ENCODE measurements around the gene AKIRIN1. TPM values are rescaled to one million over a fixed set of nuclear protein-coding genes. Genes with fewer than 3 reads are reported as not detected.
A peak's percentile ranks its signal among the peaks of the same experiment; 100 is the strongest.
"Not testable (repeated sequence)": the region's sequence is repeated elsewhere in the genome, so short reads cannot be mapped to it uniquely, and the experiment has no call there.

AKIRIN1 gene
- polyA plus RNA-seq, 10 donors, result 31.5 to 48.0 (median 39.0) TPM

DNA sequence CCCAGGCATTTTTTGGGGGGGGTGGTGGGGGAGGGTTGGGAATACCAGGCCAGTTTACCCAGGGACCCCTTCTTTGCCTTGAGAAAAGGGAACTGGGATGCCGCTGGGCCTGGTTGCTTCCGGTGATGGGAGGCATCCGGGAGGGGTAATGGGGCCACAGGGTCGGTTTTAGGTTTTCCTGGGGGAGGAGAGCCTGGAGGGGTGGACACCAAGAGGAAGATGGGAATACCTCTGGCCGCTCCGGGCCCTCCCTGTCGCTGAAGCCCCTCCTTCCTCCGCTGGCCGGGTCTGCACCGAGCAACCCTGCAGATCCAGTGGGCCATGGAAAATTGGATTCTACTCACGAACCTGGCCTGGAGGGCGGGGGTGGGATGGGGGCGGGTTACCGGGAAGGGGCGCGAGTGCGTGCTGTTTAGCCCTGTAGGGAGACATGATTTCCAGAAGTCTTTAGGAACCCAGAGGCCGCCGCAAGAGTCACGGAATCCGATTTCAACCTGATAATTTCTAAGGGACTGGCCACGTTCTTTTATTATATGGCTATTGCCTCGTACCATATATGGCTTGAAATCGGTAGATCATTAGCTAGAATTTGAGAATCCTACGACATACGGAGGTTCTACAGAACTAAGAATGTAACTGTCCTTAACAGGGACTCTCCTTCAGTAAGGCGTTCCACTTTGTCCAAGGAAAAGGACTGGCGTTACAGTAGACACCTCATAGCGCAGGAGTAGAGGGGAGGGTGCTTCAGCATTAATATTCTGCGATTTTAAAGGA lies 749 bp downstream of the AKIRIN1 start:
- DNase-seq, result peak; percentile 17 to 76 (median 47)

DNA sequence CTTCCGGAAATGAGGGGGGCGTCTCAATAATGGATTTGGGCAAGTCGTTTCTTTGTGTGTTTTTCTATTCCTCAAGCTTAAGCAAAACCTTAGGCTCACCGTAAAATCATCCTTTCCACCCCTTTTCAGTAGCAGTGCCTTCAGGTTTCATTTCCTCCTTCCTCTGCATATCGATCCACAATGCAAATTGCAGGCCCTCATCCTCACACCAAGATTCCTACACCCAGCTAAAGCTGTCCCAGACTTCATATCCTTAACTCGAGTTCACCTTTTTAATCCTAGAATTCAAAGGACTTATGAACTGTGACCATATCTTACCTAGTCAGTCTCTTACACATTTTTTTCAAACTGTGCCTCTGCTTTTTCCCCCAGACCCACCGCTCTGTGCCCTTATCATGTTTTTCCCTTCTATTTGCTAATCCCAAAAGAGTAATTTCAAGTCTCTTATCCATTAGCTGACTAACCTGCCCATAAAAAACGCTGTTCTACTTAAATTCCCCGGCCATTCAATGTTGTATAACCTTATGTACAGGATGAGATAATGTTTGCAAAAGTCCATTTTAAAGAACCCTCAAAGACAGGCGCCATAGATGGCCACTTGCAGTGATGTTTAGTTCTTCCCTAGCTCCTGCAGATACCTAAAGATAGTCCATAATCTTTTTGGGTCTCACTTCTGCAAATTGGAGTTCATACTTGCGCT lies 1.5 kb downstream of the AKIRIN1 start:
- no peak for DNase-seq

DNA sequence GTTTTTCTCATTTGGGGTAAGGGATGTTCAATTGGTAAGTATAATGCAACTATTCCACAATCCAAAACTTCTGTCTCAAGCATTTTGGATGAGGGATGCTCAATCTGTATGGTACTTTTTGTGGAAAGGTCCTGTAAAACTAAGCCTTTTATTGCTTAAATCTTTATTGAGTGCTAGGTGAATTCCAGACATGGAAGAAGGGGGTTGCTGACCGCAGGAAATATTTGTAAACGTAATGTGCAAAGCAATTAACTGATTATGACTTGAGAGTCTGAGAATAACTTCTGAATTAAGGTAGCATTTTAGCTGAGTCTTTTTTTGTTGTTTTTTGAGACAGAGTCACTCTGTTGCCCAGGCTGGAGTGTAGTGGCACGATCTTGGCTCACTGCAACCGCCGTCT lies 3.1 kb downstream of the AKIRIN1 start:
- DNase-seq, result no peak

DNA sequence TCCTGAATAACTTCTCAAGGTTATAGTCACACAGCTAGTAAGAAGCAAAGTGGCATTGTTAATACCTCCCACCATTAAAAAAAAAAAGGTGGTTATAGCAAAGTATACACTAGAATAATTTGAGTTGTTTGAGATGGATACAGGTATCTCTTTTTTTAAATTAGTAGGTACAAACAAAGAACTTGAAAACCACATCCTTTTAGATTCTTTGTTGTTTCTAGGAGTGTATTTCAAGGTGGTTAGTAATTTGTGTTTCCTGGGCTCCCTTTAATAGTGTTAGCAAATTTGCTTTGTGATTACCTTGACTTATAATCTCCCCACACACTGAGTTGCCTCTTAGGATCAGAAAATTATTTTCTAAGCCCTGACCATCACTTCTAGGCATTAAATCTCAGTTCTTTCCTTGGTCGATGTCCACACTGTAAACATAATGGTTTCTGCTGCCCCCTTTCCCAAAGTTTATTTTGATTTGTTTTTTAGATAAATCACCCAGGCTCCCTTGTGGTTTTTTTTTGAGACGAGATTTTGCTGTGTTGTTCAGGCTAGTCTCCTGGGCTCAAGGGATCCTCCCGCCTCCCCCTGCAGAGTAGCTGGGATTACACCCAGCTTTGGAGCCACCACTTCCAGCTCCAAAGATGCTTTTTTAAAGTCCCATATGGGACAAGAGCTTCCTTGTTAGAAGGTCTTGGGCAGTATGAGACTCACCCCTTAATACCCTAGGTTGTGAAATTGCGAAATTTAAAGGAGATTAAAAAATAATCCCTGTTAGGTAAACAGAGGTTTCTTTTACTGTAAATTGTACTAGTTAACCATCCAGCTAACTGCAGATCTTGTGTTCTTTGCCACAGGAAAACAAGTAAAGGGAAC lies 6.2 kb downstream of the AKIRIN1 start:
- DNase-seq, result no peak

DNA sequence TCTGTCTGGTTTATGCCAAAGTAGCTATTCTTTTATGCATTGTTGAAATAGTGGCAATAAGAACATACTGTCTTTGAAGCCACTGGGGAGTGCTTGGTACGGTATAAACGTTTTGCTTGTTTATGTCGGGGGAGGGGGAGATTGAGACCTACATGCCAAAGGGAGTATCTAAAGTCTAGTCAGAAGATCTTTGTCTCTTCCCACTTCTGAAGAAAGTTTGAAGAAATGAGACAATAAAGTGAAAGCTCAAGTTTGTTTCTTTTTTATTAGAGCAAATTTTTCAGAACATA lies 6.8 kb downstream of the AKIRIN1 start:
- no peak for DNase-seq

DNA sequence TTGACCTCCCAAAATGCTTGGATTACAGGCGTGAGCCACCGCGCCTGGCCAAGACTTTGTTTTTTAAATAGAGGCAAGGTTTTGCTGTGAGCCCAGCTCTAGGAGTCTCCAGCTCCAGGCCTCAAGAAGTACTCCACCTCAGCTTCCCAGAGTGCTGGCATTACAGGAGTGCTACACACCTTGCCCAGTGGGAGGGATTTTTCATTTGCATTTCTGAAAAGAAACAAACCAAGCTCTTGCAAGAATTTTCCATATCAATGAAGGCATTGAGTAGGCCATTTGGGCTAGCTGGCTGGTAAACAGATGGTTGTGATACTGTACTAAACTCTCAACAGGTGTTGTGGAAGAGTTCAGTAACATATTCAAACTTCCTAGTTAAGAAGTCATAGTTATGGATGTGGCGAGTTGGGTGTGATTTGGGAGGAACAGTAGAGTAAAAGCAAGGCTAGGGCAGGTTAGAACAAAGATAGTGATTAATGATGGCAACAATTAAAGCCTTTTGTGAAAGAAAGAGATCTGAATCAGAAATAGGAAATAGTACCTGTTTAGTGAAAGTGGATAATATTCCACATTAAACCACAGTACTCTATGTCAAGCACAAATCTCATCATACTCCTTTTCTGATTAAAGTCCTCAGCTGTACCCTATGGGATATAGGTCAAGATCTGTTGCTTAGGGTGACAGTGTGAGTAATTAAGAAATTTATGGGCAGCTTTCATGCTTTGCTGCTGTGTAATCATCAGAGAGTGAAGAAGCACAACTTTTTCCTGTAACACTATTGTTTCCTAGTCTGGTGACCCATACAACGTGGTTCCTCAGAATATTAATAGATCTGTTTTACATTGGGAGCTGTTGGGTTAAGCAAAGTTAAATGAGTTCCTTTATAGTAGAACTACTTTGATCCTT lies 10.7 kb downstream of the AKIRIN1 start:
- no peak for DNase-seq

DNA sequence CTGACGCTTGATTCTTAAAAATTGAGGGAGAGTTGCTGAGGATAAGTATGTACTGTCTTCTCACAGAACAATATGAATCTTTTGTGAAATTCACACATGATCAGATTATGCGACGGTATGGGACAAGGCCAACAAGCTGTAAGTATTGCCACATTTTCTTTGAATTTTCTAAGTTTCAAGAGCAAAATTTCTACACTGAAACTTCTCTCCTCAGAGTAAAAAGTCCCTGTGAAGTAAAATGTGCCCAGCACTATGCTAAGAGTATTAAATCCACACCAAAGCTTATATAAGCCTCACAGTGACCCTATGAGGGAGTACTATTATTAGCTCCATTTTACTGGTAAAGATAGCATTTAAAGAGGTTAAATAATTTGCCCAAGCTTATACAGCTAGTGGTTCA lies 12.2 kb downstream of the AKIRIN1 start:
- no peak for DNase-seq

DNA sequence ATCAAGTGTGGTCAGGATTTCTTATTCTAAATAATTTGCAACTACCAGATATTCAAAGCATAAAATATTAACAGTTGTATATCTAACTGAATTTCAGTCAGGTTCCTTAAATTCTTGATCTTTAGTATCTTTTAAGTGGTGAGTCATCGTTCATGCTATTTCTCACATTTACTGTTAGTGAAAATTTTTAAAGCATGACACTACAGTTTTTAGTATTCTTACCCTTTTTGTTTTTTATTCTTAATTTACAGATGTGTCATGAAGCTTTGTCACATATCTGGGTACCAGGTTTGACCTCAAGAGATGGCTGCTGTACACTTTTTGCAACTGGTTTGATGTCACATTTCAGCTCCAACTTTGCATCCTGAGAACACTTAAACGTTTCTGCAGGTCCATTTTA lies 12.7 kb downstream of the AKIRIN1 start:
- no peak for DNase-seq

DNA sequence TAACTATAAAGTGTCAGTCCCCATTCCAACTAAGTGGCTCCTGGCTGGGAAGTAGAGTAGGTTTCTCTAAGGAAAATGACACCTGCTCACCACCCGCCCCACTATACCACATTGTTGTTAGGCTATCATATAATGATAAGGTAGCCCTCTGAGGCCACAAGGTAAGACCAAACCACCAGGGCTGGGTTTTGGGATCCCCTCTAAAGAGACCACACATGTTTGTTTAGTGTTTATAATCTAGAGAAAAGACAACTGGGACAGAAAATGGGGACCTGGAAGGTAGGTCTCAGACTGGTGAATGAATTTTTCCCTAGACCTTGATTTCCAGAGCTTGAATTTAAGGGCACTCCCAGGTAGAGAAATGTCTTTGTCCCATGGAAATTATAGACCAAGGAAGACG lies 15.2 kb downstream of the AKIRIN1 start:
- DNase-seq, result no peak

DNA sequence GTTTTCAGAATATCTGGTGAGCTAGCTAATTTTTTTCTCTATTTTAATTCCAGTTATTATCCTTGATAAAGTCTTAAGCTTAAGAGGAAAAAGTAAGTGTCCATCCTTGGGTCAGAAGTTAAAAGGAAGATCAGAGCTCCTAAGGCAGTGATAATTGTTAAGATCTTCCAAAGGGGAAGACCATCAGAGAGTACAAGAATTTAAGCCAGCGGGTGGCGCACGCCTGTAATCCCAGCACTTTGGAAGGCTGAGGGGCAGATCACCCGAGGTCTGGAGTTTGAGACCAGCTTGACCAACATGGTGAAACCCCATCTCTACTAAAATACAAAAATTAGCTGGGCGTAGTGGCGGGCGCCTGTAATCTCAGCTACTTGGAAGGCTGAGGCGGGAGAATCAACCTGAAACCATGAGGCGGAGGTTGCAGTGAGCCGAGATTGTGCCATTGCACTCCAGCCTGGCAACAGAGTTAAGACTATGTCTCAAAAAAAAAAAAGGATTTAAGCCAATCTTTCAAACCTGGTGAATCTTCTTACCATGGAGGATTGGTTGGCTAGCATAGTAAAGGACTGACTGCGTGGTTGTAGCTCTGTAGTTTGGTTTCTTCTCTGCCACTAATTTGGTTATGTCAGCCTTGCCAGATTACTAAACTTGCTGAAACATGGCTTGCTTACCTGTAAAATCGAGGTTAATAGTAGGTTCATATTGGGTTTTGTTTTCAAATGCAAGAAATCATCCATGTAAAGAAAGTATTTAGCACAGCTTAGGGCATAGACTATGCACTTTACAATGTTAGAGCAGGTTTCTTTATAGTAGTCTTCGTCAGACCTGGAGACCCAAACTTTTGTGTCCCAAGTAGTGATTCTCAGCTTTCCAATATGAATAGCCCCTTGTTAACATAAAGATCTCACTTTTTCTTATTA lies 15.9 kb downstream of the AKIRIN1 start:
- DNase-seq, result no peak

DNA sequence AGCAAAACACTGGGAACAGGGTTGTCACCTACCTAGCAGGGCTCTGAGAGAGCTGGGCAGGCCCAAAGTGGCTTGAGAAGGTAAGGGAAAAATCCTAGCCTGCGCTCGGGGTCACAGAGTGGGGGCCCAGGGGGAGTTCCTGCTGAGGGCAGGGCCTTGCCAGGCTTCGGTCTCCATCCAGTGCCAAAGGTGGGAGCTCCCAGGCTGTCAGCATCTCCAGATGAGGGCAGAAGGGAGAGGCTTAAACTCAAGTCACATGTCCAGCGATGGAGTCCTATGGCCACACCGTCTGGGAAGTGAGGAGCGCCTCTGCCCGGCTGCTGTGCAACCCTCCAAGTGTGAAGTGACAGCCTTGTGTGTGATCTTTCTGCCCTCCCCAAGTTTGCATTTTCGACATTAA lies 23.9 kb downstream of the AKIRIN1 start:
- DNase-seq, result not testable (repeated sequence)

DNA sequence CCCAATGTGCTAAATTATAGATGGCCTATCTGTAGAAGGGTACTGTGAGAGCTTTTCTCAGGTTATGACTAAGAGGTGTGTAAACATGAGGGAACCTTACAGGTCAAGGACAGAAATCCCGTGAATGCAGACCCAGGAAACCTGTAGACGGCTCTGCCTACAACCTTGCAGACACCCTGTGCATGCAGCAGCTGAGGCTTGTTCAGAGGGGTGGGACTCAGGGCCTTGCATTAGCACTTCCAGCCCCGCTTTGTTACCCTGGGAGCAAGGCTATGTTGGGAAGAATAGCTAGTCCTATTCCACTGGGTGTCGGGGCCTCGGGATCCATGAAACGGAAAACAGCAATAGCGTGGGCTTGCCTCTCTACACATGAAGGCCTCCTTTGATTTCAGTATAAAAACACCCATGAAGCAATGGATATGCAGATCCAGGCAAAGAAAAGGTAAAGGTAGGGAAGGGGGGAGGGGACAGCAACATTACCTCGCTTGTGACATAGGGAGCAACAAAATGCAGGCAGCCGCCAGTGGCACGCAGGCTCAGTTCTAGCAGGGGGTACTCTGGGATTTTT lies 25.6 kb downstream of the AKIRIN1 start:
- DNase-seq, result no peak

DNA sequence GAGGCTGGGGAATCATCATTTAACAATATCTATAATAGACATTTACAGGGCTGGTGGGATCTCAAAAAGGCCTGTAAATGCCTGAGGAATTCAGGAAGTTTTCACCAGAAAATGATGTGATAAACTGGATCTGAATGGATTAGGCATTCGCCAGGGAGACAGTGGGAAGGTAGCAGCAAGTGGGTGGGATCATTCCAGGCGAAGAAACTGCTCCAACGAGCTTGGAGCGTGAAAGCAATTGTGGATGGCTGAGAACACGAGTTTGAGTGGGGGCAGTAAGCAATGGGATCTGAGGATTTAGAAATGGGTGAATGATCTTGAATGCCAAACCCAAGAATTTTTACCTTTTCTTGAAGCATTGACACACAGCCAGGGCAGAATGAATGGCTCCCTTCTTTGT lies 26.2 kb downstream of the AKIRIN1 start:
- no peak for DNase-seq

DNA sequence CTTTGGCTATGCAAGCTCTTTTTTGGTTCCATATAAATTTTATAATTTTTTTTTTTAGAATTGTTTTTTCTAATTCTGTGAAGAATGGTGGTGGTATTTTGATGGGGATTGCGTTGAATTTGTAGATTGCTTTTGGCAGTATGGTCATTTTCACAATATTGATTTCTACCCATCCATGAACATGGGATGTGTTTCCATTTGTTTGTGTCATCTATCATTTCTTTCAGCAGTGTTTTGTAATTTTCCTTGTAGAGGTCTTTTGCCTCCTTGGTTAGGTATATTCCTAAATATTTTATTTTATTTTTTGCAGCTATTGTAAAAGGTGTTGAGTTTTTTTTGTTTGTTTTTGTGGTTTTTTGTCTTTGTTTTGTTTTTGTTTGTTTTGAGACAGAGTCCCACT lies 29.4 kb downstream of the AKIRIN1 start:
- DNase-seq, result not testable (repeated sequence)

DNA sequence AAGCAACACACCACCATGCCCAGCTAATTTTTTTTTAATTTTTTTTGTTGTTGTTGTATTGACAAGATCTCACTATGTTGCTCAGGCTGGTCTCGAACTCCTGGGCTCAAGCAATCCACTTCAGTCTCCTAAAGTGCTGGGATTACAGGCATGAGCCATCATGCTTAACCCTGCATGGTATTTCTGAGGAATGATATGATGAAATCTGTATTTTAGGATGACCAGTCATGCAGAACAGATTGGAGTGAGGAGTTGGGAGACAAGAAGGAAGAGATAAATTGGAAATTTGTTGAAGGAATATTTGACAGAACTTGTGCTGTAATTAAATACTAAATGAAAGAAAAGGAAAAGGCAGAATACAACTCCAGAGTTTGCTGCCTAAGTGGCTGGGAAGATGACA lies 30.4 kb downstream of the AKIRIN1 start:
- no peak for DNase-seq

DNA sequence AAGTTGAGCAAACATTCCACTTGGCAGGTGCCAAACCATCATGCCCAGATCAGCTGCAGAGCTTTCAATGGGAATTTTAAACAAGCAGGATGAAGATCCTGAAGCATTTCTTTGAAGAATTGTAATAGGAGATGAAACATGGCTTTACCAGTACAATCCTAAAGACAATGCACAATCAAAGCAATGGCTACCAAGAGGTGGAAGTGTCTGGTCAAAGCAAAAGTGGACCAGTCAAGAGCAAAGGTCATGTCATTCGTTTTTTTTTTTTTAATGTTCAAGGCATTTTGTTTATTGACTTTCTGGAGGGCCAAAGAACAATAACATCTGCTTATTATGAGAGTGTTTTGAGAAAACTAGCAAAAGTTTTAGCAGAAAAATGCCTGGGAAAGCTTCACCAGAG lies 32.1 kb downstream of the AKIRIN1 start:
- DNase-seq, result no peak

DNA sequence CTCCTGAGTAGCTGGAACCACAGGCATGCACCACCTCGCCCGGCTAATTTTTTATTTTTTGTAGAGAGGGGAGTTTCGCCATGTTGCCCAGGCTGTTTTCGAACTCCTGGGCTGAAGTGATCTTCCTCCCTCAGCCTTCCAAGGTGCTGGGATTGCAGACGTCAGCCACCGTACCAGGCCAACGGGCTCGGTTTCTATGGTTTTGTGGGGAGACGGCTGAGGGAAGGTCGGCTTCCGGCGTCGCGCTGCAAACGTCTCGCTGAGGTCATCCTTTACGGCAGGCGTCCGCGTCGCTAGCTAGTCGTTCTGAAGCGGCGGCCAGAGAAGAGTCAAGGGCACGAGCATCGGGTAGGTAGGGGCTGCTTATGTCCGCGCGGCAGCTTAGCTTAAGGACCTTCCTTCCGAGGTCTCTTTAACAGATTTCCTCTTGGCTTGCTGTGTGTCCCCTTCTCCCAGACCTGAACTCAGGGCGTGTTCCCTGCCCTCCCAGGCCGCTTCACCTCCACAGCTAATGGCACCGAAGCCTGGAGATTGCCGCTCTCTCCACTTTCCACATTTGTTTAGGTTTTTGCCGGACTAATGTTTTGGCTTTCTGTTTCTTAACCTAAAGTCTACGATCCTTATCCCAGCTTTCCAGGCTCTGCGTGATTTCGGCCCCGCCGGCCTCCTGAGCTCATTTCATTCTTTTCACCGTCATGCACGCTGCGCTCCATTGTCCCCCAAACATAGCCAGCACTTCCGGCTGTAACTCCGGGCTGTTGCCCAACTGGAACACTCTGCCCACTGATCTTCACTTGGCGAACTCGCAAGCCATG lies 35.2 kb downstream of the AKIRIN1 start, which contains the start of gene NDUFS5:
Gene NDUFS5 (plus strand): TSS at position 300 of the 815 bp plus-strand sequence. CDS start 2,375 bp downstream, outside the sequence.
- DNase-seq, result peak; percentile 89 to 96 (median 92)

DNA sequence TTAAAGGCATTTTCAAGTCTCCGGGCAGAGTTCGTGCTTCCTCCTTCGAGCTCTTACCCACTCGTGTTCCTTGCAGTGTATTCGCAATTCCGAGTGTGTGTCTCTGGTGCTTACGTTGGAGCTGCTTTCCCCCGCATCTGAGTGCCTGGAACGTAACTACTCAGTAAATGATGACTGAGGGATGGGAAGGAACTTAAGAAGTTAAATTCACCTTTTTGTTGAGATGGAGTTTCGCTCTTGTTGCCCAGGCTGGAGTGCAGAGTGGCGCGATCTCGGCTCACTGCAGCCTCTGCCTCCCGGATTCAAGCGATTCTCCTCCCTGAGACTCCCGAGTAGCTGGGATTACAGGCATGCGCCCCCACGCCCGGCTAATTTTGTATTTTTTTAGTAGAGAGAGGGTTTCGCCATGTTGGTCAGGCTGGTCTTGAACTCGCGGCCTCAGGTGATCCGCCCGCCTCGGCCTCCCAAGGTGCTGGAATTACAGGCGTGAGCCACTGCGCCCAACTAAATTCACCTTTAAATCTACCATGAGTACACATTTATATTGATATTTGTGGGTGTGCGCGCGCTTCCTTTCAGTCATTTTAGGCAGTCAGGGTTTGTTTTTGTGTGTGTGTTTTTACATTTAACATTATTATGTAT lies 35.9 kb downstream of the AKIRIN1 start:
- DNase-seq, result no peak

Data from muscle of back (tissue), 11 donors.